ENCODE data around the gene CYP26C1. TPM values are rescaled to one million over a fixed set of nuclear protein-coding genes. Genes with fewer than 3 reads are reported as not detected.

The CYP26C1 gene
- total RNA-seq (2022; extraction: Qiagen RNA extraction) = not detected in 5 replicates

GRCh38 chr10:93059975-93060886 is at the start of gene CYP26C1:
Gene CYP26C1 (plus strand): TSS chr10:93060798. CDS start chr10:93061264, 466 bp downstream.

GRCh38 chr10:93073539-93074146 is 13.0 kb downstream of the CYP26C1 start, which contains the start of gene CYP26A1:
Gene CYP26A1 (plus strand): TSS chr10:93073893. CDS start chr10:93073935, 42 bp downstream.

Other genes with a start within 250 kb of the CYP26C1 start
- gene EXOC6, start 212.3 kb upstream of the CYP26C1 start, total RNA-seq (2022; extraction: Qiagen RNA extraction) = 12.6 to 17.7 TPM (median 15.9 TPM) in 5 replicates
- 2.0 to 3.0 TPM (median 2.3 TPM) in 5 replicates for gene CYP26A1, start 13.1 kb downstream of the CYP26C1 start, total RNA-seq (2022; extraction: Qiagen RNA extraction)

Data from A549 treated with AZD2906 at 1 μM for 4 hours (cell line).